HFF-Myc (cell line): Measurements from ENCODE around the gene GPR89A.
"Not testable (repeated sequence)": the region's sequence is repeated elsewhere in the genome, so short reads cannot be mapped to it uniquely, and the experiment has no call there.

ENCODE experiments used
- DNase-seq: peaks from one replicate; pipeline ENCODE4 v3.0.0-alpha.2; 2011; ENCODE audit warnings: low read depth; ENCODE audit errors: extremely low read depth
- H3K4me3 ChIP-seq: replicated peaks from 2 replicates; pipeline ENCODE4 v1.5.1; 2011; ENCODE audit warnings: low read depth, mild to moderate bottlenecking, control low read depth, low read length
- CTCF ChIP-seq: IDR thresholded peaks from 2 replicates; pipeline ENCODE4 v1.5.1; 2012; ENCODE audit warnings: mild to moderate bottlenecking, low read depth, low read length, control low read depth; ENCODE audit errors: missing control alignments

Gene GPR89A

GRCh38 chr1:145662502-145662901, 54.7 kb downstream of the GPR89A start:
- DNase-seq, H3K4me3 ChIP-seq: not testable (repeated sequence)

- DNase-seq, H3K4me3 ChIP-seq: not testable (repeated sequence)
Measured at GRCh38 chr1:145665015-145665414, 57.2 kb downstream of the GPR89A start.

GRCh38 chr1:145670995-145671745, 63.4 kb downstream of the GPR89A start:
- not testable (repeated sequence) for DNase-seq, H3K4me3 ChIP-seq

DNA sequence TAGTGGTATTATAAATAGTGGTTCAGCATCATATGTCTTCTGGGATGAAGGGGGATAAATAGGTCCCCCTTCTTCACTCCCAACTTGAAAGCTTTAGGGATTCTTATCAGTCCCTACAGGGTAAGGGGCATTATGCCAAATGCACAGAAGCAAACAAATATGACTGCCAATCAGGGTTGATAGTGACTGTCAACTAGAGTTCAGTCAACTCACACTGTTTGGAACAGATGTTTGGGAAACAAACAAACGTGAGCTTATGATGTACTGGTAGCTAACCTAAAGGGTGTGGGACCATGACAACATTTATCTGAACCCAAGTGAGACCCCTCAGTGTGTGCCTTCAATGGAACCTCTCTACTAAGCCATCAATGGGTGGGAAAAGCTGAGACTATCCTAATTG, 65.4 kb downstream of the GPR89A start:
- DNase-seq, H3K4me3 ChIP-seq: not testable (repeated sequence)

- not testable (repeated sequence) for DNase-seq, H3K4me3 ChIP-seq
Measured at GRCh38 chr1:145684858-145685257, 77.1 kb downstream of the GPR89A start.

- not testable (repeated sequence) for H3K4me3 ChIP-seq
Measured at GRCh38 chr1:145686078-145686477, 78.3 kb downstream of the GPR89A start.

DNA sequence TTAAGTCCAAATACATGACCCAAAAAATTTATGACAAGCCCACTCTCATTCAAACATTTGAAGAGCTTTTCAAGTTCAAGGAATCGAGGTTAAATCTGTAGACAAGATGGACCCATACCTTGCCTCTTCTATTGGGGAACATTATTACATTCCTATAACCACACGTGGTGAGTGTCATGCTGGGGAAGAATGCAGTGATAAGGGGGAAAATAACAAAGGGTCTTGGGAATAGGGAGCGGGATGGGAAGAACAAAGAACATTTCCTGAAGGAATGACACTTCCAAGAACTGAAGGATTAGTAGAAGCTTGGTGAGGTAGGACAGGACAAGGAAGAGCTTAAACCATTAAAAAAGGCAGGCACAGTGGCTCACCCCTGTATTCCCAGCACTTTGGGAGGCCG, 80.5 kb downstream of the GPR89A start:
- H3K4me3 ChIP-seq = no peak overlapping the region
- no peak for TF ChIP-seq CTCF
- no peak for DNase-seq

More at GRCh38 chr1:145686078-145686477, 78.3 kb downstream of the GPR89A start:
- not testable (repeated sequence) for DNase-seq

GRCh38 chr1:145688924-145689323, 81.1 kb downstream of the GPR89A start:
- DNase-seq = no peak
- no peak overlapping the region for H3K4me3 ChIP-seq
- no peak for TF ChIP-seq CTCF

GRCh38 chr1:145689922-145690321, 82.1 kb downstream of the GPR89A start:
- no peak for DNase-seq
- no peak for TF ChIP-seq CTCF
- H3K4me3 ChIP-seq = no peak overlapping the region

DNA sequence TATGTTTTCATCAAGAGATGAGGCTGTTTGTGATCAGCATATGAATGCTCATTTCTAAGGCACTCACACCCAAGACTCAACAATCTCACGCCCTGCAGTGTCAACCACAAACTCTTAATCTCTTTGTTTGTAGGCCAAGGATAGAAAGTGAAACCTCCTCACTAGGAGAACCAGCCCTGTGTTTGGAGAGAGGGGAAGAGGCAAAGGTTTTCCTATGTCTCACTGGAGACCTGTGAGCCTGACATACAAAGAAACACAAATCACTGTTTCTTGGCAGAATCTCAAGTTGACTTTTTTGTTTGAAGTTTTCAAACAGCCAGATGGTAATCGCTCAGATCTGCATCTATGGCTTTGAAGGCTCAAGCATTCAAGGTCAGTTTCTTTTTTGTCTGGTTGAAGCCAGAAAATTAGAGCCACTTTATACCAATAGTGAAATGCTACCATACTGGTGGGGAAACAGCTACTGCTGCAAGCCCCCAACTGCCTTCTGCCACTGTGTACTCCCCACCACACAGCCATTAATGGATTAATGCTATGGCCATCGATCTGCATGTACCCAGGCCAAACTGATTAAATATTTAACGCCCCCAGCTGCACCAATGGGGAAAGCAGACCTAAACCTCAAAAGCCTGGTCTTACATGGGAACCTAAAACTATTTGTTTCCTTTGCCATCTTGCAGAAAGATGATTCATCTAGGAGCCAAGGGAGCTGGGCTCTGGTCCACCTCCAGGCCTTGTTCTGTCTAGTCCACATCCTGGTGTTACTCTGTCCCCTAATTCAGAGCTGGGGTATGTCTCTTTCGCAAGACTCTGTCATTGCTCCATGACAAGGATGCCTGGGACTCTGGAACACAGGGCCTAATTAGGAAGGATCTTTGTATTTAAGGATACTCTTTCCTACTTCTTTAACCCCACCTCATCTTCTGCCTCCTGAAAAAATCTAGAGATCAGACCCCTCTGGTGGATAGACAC, 83.1 kb downstream of the GPR89A start:
- no peak for DNase-seq
- no peak for TF ChIP-seq CTCF

More for the DNA sequence above, 83.1 kb downstream of the GPR89A start:
- no peak overlapping the region for H3K4me3 ChIP-seq
